ENCODE results near the gene PIEZO1.
"Not testable (repeated sequence)": the region's sequence is repeated elsewhere in the genome, so short reads cannot be mapped to it uniquely, and the experiment has no call there.

The PIEZO1 gene

GRCh38 chr16:88678224-88678979 lies 106.6 kb downstream of the PIEZO1 start:
- in situ Hi-C loops (cut with MboI; ENCODE audit: low sequenced_read_pairs) = no loop called here

DNA sequence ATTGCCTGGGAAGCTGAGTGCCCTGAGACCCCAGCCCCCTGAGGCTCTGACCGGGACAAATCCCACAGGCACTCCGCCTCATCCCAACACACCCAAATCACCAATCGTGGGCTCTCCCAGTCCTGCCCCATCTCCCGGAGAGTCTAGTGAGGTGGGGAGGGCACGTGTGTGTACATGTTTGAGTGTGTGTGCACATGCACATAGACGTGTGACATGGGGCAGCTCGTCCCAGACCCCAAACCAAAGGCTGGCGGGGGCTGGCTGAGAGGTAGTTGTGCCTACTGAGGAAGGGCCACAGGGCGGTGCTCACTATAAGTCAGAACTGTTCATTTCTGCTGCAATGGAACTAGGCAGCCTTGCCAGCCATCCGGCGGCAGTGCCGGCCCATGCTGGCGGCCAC lies 107.3 kb downstream of the PIEZO1 start:
- in situ Hi-C loops (cut with MboI; ENCODE audit: low sequenced_read_pairs) = no loop called here

DNA sequence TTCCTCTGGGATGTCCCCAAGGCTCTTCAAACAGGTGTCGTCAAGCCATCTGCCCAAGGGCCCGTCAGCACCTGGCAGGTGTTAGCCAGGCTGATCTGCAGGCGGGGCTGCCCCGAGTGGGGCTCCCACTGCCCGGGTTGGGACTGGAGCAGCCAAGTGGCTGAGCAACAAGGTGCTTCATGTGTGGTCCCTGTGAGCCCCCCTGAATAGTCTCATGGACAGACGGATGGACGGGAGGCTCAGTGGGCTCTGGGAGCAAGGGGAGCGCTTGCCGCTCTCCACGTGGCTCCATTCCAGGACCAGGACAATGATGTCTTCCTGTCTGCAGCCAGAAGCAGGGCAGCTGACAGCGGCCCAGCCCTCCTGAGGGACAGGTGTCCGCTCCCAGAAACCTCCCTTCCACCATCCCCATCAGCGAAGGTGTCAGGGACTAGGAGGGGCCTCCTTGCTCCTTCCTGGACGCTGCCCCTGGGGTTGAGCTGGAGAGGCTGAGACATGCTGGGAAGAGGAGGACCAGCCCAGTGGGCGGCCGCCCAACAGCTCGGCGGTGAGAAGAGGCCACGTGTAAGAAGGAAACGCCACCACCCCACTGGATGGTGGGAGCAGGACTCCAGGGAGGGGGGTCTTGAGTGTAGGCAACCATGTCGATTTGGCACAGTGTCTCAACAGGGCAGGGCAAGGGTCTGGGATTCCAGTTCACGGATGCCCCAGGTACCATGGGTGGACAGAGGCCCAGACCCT lies 108.3 kb downstream of the PIEZO1 start:
- in situ Hi-C loops (cut with MboI; ENCODE audit: low sequenced_read_pairs) = no loop called here

DNA sequence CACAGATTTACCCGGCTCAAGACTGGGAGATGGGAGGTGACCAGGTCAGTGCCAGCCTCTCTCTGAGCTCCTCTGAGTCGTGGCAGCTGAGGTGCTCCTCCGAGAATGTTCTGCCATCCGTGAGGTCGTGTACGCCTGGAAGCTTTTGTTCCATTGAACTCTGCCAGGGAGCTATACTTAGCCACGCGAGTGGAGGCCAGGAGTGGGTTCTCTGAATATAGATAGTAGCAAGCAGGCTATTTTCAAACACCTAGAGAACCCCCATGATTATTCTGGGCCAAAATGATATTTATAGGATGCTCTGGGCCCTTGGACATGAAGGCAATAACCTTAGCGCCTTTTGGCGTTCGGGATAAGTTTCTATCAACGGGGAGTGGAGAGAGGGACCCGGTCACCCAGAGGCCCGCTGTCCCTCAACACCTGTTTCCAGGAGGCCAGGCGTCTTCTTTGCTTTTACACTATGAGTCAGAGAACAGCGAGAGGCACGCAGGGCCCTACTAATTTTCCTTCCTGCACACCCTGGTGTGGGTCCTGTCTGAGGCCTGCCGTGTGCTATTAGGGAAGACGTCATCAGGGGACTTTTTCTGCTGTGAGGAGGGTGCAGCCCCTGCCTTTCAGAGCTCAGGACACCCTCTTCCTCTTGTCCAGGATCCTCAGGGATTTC lies 111.2 kb downstream of the PIEZO1 start:
- in situ Hi-C loops (cut with MboI; ENCODE audit: low sequenced_read_pairs) = no loop called here

DNA sequence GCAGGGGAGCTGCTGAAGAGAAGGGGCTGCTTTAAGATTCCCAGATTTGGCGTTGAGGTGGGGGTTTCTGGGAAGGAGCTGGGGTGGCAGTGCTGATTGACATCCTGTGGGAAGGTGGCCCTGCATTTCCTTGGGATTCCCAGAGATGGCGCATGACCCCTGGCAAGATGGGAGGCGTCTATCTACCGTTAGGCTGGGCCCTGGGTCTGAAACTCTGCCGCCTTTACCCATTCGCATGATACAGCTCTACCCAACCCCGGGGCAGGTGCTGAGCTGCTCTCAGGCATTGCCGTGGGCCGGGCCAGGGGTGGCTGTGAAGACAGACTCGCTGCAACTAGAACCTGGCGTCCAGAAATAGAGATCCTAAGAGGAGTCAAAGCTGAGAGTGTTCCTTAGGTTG lies 112.2 kb downstream of the PIEZO1 start:
- in situ Hi-C loops (cut with MboI; ENCODE audit: low sequenced_read_pairs) = no loop called here

GRCh38 chr16:88671806-88672205 lies 113.2 kb downstream of the PIEZO1 start:
- in situ Hi-C loops (cut with MboI; ENCODE audit: low sequenced_read_pairs) = no loop called here

DNA sequence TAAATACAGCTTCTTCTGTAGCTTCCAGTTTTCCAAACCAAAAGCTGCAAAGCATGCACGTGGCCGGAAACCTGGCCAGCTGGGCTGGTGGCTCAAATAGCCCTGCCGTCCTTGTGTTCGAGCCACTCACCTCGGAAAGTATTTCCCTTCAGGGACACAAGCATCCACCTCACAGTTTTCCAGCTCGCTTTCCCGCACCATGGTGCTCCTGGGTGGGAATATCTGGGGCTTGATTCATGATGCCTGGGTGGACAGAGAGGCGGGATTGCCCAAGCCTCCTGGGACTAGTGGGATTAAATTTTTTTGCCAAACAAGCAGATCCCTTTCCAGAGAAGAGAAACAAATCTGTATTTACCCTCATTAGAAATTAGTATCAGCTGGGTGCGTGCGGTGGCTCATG lies 115.0 kb downstream of the PIEZO1 start:
- in situ Hi-C loops (cut with MboI; ENCODE audit: low sequenced_read_pairs) = no loop called here

- in situ Hi-C loops (cut with MboI; ENCODE audit: low sequenced_read_pairs) = not testable (repeated sequence)
These were observed 115.5 kb downstream of the PIEZO1 start for GRCh38 chr16:88669493-88669892.

GRCh38 chr16:88667461-88667860 lies 117.6 kb downstream of the PIEZO1 start:
- in situ Hi-C loops (cut with MboI; ENCODE audit: low sequenced_read_pairs) = no loop called here

DNA sequence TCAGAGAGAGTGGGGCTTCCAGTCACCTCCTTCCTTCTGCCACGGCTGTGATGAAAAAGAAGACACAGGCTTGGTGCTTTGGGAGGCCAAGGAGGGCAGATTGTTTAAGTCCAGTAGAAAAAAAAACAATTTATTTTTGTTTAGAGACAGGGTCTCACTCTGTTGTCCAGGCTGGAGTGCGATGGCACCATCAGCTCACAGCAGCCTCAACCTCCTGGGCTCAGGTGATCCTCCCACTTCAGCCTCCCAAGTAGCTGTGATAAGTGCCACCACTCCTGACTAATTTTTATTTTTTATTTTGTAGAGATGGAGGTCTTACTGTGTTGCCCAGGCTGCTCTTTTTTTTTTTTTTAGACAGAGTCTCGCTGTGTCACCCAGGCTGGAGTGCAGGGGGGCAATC lies 119.5 kb downstream of the PIEZO1 start:
- in situ Hi-C loops (cut with MboI; ENCODE audit: low sequenced_read_pairs) = no loop called here
